Loucy (cell line): Measurements from ENCODE around the gene HOXD13.

Experiments
- EZH2phosphoT487 ChIP-seq: fragments of 200-600 bp; IDR thresholded peaks from 2 replicates; pipeline ENCODE4 v1.6.1; 2018; ENCODE audit warnings: antibody characterized with exemption, mild to moderate bottlenecking, moderate library complexity, borderline replicate concordance
- TF ChIP-seq, protein P1 (sequence below): fragments of 200-600 bp; sonication (generic); conservative IDR thresholded peaks from 2 replicates; pipeline ENCODE4 v1.5.1; 2014; ENCODE audit warnings: mild to moderate bottlenecking, antibody characterized with exemption, low read length

DNA sequence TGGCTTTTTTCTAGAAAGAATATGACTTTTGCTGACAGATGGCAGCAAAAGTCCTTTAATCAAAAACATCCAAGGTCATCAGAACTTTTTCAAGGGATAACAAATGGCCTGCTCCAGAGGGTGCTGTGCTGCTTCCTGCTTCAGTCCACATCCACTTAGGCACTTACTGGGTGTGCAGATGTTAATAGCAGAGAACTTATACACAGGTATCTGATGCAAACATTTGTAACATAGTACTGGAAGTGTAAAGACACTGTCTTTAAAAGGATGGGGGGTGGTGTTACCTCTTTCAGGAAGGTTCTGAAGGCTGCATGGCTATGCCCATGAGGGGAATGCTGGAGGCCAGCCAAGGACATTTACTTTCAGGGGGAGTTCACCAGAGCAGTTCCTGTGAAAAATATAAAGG lies 42.5 kb downstream of the HOXD13 start:
- no peak for TF ChIP-seq EZH2phosphoT487
- TF ChIP-seq, protein P1, sequence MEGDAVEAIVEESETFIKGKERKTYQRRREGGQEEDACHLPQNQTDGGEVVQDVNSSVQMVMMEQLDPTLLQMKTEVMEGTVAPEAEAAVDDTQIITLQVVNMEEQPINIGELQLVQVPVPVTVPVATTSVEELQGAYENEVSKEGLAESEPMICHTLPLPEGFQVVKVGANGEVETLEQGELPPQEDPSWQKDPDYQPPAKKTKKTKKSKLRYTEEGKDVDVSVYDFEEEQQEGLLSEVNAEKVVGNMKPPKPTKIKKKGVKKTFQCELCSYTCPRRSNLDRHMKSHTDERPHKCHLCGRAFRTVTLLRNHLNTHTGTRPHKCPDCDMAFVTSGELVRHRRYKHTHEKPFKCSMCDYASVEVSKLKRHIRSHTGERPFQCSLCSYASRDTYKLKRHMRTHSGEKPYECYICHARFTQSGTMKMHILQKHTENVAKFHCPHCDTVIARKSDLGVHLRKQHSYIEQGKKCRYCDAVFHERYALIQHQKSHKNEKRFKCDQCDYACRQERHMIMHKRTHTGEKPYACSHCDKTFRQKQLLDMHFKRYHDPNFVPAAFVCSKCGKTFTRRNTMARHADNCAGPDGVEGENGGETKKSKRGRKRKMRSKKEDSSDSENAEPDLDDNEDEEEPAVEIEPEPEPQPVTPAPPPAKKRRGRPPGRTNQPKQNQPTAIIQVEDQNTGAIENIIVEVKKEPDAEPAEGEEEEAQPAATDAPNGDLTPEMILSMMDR: peak; percentile 25; the same call in 1 of the 2 replicates
